ENCODE results near the gene GRIPAP1.

GRIPAP1 gene

GRCh38 chrX:48934581-48935300 is 67.3 kb downstream of the GRIPAP1 start:
- H3K4me1 Mint-ChIP-seq: peaks cover 67% of the 10 kb centered on the region
- peak overlapping the region; percentile 48 for H3K4me3 Mint-ChIP-seq

GRCh38 chrX:48933757-48934156 is 68.3 kb downstream of the GRIPAP1 start:
- Mint-ChIP-seq H3K27me3 (no peaks in the 10 kb centered on the region), H3K27ac (peak overlapping the region; percentile 80), H3K9me3 (no peaks in the 10 kb centered on the region), H3K36me3 (peaks cover 32% of the 10 kb centered on the region), H3K4me1 (peaks cover 57% of the 10 kb centered on the region), H3K4me3 (peak overlapping the region; percentile 26)
- no peak for ATAC-seq

More at GRCh38 chrX:48934581-48935300, 67.3 kb downstream of the GRIPAP1 start:
- Mint-ChIP-seq H3K27ac (peak overlapping the region; percentile 80), H3K9me3 (no peaks in the 10 kb centered on the region), H3K27me3 (no peaks in the 10 kb centered on the region), H3K36me3 (peaks cover 32% of the 10 kb centered on the region)
- no peak for ATAC-seq

GRCh38 chrX:48927736-48928382 is 74.2 kb downstream of the GRIPAP1 start:
- ATAC-seq: no peak
- peaks cover 22% of the 10 kb centered on the region for H3K36me3 Mint-ChIP-seq
- no peaks in the 10 kb centered on the region for H3K27me3 Mint-ChIP-seq
- no peak overlapping the region for H3K4me3 Mint-ChIP-seq
- H3K27ac Mint-ChIP-seq: no peak overlapping the region
- no peaks in the 10 kb centered on the region for H3K9me3 Mint-ChIP-seq
- peaks cover 19% of the 10 kb centered on the region for H3K4me1 Mint-ChIP-seq

- ATAC-seq: no peak
- Mint-ChIP-seq H3K4me1 (peaks cover 17% of the 10 kb centered on the region), H3K27me3 (no peaks in the 10 kb centered on the region), H3K9me3 (no peaks in the 10 kb centered on the region), H3K27ac (no peak overlapping the region), H3K4me3 (no peak overlapping the region), H3K36me3 (peaks cover 27% of the 10 kb centered on the region)
These were observed 74.9 kb downstream of the GRIPAP1 start for GRCh38 chrX:48927123-48927522.

GRCh38 chrX:48924270-48924669 is 77.8 kb downstream of the GRIPAP1 start:
- no peak overlapping the region for H3K4me3 Mint-ChIP-seq
- no peaks in the 10 kb centered on the region for H3K9me3 Mint-ChIP-seq
- H3K27me3 Mint-ChIP-seq: no peaks in the 10 kb centered on the region
- peaks cover 20% of the 10 kb centered on the region for H3K36me3 Mint-ChIP-seq
- H3K4me1 Mint-ChIP-seq: peaks cover 33% of the 10 kb centered on the region
- no peak for ATAC-seq
- H3K27ac Mint-ChIP-seq: peak overlapping the region; percentile 63

GRCh38 chrX:48923771-48924170 is 78.3 kb downstream of the GRIPAP1 start:
- Mint-ChIP-seq H3K27me3 (no peaks in the 10 kb centered on the region), H3K9me3 (no peaks in the 10 kb centered on the region), H3K4me1 (peaks cover 35% of the 10 kb centered on the region), H3K27ac (peak overlapping the region; percentile 63), H3K4me3 (no peak overlapping the region), H3K36me3 (peaks cover 20% of the 10 kb centered on the region)
- ATAC-seq: no peak
